ENCODE measurements around the gene C1R.

- TF ChIP-seq POLR2A (IDR thresholded peaks at IDR 0.05), result no peak
- TF ChIP-seq, protein P1, sequence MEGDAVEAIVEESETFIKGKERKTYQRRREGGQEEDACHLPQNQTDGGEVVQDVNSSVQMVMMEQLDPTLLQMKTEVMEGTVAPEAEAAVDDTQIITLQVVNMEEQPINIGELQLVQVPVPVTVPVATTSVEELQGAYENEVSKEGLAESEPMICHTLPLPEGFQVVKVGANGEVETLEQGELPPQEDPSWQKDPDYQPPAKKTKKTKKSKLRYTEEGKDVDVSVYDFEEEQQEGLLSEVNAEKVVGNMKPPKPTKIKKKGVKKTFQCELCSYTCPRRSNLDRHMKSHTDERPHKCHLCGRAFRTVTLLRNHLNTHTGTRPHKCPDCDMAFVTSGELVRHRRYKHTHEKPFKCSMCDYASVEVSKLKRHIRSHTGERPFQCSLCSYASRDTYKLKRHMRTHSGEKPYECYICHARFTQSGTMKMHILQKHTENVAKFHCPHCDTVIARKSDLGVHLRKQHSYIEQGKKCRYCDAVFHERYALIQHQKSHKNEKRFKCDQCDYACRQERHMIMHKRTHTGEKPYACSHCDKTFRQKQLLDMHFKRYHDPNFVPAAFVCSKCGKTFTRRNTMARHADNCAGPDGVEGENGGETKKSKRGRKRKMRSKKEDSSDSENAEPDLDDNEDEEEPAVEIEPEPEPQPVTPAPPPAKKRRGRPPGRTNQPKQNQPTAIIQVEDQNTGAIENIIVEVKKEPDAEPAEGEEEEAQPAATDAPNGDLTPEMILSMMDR (IDR thresholded peaks at IDR 0.05), result no peak
Observed at GRCh38 chr12:7091660-7092228, 501 bp downstream of the C1R start.
